GM12878 (cell line): Measurements from ENCODE around the gene TRAP1.

Experiments
- BCLAF1 ChIP-seq: fragments of 450-650 bp; IDR thresholded peaks from 2 replicates; pipeline ENCODE4 v1.6.1; 2017; ENCODE audit warnings: antibody characterized with exemption, mild to moderate bottlenecking, moderate library complexity
- BHLHE40 ChIP-seq, 2 experiments: fragments of 450-650 bp in 1 of 2; IDR thresholded peaks; 2 replicates each; pipeline ENCODE4 v1.6.1; 2011 to 2017; ENCODE audit warnings: low read depth in 2 of 2, borderline replicate concordance in 1 of 2, improper control_type of control experiment in 1 of 2, low read length in 1 of 2, mild to moderate bottlenecking in 1 of 2
- BRCA1 ChIP-seq: IDR thresholded peaks from 2 replicates; pipeline ENCODE4 v1.6.1; 2011; ENCODE audit warnings: low read depth, low read length, improper control_type of control experiment
- CBX5 ChIP-seq: sonication (generic); IDR thresholded peaks from 2 replicates; pipeline ENCODE4 v1.6.1; 2016; ENCODE audit warnings: low read depth, moderate library complexity, mild to moderate bottlenecking, inconsistent platforms
- ESRRA ChIP-seq: IDR thresholded peaks from 2 replicates; pipeline ENCODE4 v1.6.1; 2012; ENCODE audit warnings: mild to moderate bottlenecking, low read length, improper control_type of control experiment
- EZH2 ChIP-seq: IDR thresholded peaks from 2 replicates; pipeline ENCODE4 v1.6.1; 2012; ENCODE audit warnings: low read depth, mild to moderate bottlenecking, control low read depth, inconsistent platforms, low read length, borderline replicate concordance; ENCODE audit not compliant: control insufficient read depth
- GABPA ChIP-seq: IDR thresholded peaks from 2 replicates; pipeline ENCODE4 v1.6.1; 2014; ENCODE audit warnings: antibody characterized with exemption, low read depth, mild to moderate bottlenecking, inconsistent platforms
- POLR2AphosphoS5 ChIP-seq: IDR thresholded peaks from 2 replicates; pipeline ENCODE4 v1.6.1; 2011; ENCODE audit warnings: mild to moderate bottlenecking, low read length, inconsistent platforms
- TAF1 ChIP-seq: IDR thresholded peaks from 2 replicates; pipeline ENCODE4 v1.6.1; 2011; ENCODE audit warnings: mild to moderate bottlenecking, low read depth, low read length, borderline replicate concordance
- USF1 ChIP-seq: IDR thresholded peaks from 2 replicates; pipeline ENCODE4 v1.6.1; 2011; ENCODE audit warnings: borderline replicate concordance, low read depth, mild to moderate bottlenecking, moderate library complexity, mixed read lengths, low read length; ENCODE audit not compliant: insufficient read depth; ENCODE audit errors: extremely low read length
- ZNF274 ChIP-seq: IDR thresholded peaks from one replicate; pipeline ENCODE4 v1.8.0; 2011; ENCODE audit not compliant: insufficient read length, insufficient read depth
- TF ChIP-seq, protein P1 (sequence below), 3 experiments: IDR thresholded peaks in 2 of 3; conservative IDR thresholded peaks in 1 of 3; 2 replicates each; pipeline ENCODE4 v1.5.1; 2011; ENCODE audit warnings: low read depth in 3 of 3, low read length in 3 of 3, mild to moderate bottlenecking in 3 of 3, control low read depth in 2 of 3, moderate library complexity in 2 of 3, inconsistent platforms in 1 of 3, mixed read lengths in 1 of 3; ENCODE audit not compliant: control insufficient read depth in 2 of 3, insufficient read depth in 1 of 3; ENCODE audit errors: extremely low read depth in 1 of 3
- TF ChIP-seq, protein P2 (sequence below): IDR thresholded peaks from 2 replicates; pipeline ENCODE4 v1.6.1; 2012; ENCODE audit warnings: mild to moderate bottlenecking, low read depth, low read length
- TF ChIP-seq, protein P3 (sequence below): IDR thresholded peaks from 2 replicates; pipeline ENCODE4 v1.6.1; 2011; ENCODE audit warnings: low read depth, mild to moderate bottlenecking, low read length, moderate library complexity, borderline replicate concordance; ENCODE audit errors: extremely low read depth

DNA sequence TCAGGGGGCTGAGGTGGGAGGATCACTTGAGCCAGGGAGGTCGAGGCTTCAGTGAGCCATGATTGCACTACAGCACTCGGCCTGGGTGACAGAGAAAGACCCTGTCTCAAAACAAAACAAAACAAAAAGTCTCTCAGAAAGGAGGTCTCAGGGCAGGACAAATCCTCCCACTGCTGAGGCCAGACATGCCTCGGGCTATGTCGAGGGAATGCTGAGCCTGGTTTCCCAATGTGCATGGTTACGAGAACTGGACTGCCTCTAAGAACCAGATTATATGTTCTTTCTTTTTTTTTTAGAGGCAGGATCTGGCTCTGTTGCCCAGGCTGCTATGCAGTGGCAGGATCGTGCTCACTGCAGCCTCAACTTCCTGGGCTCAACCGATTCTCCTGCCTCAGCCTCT is 27.6 kb downstream of the TRAP1 start:
- TF ChIP-seq, protein P1, sequence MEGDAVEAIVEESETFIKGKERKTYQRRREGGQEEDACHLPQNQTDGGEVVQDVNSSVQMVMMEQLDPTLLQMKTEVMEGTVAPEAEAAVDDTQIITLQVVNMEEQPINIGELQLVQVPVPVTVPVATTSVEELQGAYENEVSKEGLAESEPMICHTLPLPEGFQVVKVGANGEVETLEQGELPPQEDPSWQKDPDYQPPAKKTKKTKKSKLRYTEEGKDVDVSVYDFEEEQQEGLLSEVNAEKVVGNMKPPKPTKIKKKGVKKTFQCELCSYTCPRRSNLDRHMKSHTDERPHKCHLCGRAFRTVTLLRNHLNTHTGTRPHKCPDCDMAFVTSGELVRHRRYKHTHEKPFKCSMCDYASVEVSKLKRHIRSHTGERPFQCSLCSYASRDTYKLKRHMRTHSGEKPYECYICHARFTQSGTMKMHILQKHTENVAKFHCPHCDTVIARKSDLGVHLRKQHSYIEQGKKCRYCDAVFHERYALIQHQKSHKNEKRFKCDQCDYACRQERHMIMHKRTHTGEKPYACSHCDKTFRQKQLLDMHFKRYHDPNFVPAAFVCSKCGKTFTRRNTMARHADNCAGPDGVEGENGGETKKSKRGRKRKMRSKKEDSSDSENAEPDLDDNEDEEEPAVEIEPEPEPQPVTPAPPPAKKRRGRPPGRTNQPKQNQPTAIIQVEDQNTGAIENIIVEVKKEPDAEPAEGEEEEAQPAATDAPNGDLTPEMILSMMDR (IDR thresholded peaks at IDR 0.05 in 2 of 3, conservative IDR thresholded peaks at IDR 0.05 in 1 of 3; ENCODE audit: control insufficient read depth in 2 of 3, extremely low read depth in 1 of 3, insufficient read depth in 1 of 3, low read depth in 3 of 3, low read length in 3 of 3), result no peak
- no peak for TF ChIP-seq BRCA1
- TF ChIP-seq ESRRA, result no peak
- no peak for TF ChIP-seq EZH2
- TF ChIP-seq, protein P2, sequence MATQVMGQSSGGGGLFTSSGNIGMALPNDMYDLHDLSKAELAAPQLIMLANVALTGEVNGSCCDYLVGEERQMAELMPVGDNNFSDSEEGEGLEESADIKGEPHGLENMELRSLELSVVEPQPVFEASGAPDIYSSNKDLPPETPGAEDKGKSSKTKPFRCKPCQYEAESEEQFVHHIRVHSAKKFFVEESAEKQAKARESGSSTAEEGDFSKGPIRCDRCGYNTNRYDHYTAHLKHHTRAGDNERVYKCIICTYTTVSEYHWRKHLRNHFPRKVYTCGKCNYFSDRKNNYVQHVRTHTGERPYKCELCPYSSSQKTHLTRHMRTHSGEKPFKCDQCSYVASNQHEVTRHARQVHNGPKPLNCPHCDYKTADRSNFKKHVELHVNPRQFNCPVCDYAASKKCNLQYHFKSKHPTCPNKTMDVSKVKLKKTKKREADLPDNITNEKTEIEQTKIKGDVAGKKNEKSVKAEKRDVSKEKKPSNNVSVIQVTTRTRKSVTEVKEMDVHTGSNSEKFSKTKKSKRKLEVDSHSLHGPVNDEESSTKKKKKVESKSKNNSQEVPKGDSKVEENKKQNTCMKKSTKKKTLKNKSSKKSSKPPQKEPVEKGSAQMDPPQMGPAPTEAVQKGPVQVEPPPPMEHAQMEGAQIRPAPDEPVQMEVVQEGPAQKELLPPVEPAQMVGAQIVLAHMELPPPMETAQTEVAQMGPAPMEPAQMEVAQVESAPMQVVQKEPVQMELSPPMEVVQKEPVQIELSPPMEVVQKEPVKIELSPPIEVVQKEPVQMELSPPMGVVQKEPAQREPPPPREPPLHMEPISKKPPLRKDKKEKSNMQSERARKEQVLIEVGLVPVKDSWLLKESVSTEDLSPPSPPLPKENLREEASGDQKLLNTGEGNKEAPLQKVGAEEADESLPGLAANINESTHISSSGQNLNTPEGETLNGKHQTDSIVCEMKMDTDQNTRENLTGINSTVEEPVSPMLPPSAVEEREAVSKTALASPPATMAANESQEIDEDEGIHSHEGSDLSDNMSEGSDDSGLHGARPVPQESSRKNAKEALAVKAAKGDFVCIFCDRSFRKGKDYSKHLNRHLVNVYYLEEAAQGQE, result no peak
- no peak for TF ChIP-seq BHLHE40 (IDR thresholded peaks at IDR 0.05; ENCODE audit: borderline replicate concordance in 1 of 2, low read depth in 2 of 2, low read length in 1 of 2)
- TF ChIP-seq, protein P3, sequence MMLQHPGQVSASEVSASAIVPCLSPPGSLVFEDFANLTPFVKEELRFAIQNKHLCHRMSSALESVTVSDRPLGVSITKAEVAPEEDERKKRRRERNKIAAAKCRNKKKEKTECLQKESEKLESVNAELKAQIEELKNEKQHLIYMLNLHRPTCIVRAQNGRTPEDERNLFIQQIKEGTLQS, result no peak
- TF ChIP-seq CBX5, result no peak
- no peak for TF ChIP-seq GABPA
- no peak for TF ChIP-seq USF1
- no peak for TF ChIP-seq BCLAF1
- no peak for TF ChIP-seq ZNF274
- no peak for TF ChIP-seq POLR2AphosphoS5
- no peak for TF ChIP-seq TAF1
